ENCODE data around the gene ARV1.
"Not testable (repeated sequence)": the region's sequence is repeated elsewhere in the genome, so short reads cannot be mapped to it uniquely, and the experiment has no call there.

Gene ARV1

GRCh38 chr1:231020139-231020601 is 41.3 kb downstream of the ARV1 start:
- DNase-seq: peak in 1 of 5 donors; percentile 22

- DNase-seq: no peak
Measured at GRCh38 chr1:231020816-231021215, 41.9 kb downstream of the ARV1 start.

GRCh38 chr1:231021540-231022031 is 42.7 kb downstream of the ARV1 start:
- DNase-seq: no peak

DNA sequence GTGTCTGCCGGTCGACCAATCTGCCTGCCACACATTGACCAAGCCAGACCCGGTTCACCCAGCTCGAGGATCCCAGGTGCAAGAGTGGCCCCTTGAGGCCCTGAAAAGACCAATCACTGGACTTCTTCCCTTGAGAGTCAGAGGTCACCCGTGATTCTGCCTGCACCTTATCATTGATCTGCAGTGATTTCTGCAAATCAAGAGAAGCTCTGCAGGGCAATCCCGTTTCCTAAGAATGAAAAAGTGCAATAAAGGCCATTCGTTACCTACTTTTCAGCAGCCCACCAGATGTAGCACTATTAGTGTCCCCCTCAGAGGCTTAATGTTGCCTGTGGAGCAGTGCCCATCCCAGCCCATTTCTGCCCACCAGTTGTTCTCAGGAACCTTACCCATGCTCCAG is 43.6 kb downstream of the ARV1 start:
- not testable (repeated sequence) for DNase-seq

DNA sequence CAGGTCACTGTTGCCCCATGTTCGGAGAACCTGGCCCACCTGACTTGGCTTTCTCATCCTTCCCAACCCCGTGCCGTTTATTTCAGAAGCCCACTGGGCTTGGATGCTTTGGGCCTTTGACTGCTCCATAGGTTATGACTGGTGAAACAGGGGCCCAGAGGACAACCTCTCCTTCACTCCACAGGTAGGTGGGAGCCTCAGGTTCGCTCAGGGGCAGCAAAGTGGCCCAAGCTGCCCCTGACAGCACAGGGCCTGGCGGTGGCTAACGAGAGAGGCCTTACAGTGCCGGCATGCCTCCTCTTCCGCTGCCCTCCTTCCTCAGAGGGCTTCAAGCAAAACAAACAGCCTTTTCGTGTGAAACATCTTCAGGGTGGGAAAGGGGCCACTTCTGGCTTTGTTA is 44.3 kb downstream of the ARV1 start:
- no peak for DNase-seq

GRCh38 chr1:231026576-231026975 is 47.7 kb downstream of the ARV1 start:
- DNase-seq: no peak

- DNase-seq: no peak
Measured at GRCh38 chr1:231027136-231027925, 48.4 kb downstream of the ARV1 start.

- DNase-seq: no peak
Measured at GRCh38 chr1:231027971-231028370, 49.1 kb downstream of the ARV1 start.

DNA sequence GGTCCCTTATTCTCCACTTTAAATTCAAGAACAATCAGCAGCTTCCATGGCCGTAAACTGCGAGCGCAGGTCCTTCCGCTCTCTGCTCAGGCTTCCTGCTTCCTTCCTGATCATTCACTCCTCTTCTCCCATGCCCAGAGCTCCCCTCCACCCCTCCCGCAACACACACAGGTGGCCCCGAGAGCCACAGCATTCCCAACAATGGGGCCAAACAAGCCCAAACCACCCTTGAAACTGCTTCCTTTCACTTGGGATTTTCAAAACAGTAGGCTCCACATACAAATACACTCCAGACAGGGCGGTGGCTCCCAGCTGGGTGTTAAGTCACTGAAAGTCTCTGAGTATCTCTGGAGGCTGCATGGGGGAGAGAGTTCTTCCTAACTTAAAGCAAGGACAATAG is 49.8 kb downstream of the ARV1 start:
- no peak for DNase-seq

DNA sequence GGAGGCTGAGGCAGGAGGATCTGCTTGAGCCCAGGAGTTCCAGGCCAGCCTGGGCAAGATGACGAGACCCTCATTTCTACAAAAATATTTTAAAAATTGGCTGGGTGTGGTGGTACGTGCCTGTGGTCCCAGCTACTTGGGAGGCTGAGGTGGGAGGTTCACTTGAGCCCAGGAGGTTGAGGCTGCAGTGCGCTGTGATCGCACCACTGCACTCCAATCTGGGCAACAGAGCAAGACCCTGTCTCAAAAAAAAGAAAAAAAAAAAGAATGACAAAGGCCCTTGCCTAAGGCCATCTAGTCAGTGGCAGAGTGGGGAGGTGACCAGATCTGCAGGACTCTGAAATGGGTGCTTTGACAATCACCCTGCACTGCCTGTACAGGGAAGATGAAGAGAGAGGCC is 50.4 kb downstream of the ARV1 start:
- DNase-seq: not testable (repeated sequence)

GRCh38 chr1:231029841-231030240 is 50.9 kb downstream of the ARV1 start:
- DNase-seq: no peak

DNA sequence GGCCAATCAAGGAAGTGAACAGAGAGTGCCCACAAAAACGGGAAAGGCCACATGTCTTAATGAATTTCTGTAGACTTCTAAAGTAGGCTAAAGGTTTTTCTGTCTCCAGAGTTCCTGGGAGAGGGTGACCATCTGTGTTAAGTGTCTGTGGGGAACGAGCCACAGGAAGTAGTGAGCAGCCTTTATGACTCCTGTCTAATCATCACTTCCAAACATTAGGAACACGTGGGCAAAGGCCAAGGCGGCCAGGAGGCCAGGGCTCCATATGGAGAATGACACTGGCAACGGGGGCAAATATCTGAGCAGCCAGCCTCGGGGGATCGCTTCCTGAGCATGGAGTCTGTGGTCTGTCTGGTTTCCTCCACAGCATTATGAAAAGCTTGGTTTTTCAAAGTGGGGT is 54.1 kb downstream of the ARV1 start:
- no peak for DNase-seq

GRCh38 chr1:231035799-231036198 is 56.9 kb downstream of the ARV1 start:
- DNase-seq: no peak

DNA sequence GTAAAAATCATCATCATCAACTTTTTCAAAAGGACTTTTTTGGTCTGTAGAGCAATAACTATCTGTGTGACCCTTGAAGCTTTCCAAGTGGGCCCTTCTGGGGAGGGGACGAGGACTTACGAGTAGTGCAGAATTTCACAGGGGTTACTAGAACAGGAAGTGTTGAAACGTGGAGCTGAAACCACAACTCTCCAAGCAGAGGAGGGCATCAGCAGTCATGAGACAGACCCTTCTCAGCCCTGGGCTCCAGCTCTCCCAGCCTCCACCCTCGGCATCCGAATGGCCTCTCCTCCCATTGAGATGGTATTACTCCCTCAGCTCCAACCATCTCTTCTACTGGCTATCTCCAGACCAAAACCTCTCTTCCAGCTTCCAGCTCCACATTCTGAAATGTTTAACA is 57.5 kb downstream of the ARV1 start:
- no peak for DNase-seq

DNA sequence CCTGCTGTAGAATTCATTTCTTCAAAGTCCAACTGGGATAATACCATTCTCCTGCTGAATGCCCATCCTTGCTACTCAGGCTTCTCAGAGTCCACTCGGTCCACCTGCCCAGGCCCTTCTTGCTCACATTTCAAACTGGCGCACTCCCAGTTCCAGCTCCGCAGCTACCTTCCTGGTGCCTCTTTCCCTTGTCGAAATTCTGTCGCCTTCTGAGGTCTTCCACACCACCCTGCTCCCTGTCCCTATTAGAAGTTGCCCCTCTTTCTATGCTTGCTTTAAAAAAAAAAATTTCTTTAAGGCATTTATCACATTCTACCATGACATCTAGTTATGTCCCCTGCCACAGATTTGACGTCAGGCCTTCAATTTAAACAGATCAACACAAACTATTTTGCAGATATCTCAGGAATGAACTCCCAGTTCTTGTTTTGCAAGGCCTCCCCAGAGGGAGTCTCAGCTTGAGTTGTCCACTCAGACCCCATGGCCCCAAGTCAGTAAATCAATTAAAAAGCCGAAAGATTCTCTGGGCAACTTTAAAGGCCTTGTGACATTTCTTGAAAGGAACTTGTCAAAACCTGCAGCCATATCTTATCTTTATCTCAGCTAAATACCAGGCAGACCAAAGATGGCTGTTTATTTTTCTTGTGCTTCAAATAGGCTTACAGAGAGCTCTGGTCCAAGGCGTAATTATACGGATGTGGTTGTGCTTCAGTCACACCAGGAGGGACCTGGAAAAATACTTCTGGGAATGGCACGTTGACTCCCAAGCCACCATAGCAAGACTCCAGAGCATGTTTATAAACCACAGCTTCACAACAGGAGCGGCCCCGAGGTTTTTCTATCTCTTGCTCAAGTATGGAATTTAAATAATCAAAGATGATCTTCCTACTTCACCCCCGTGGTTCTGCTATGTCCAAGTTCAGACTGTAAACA is 59.0 kb downstream of the ARV1 start:
- DNase-seq: no peak

- peak in 4 of 5 donors; percentile 13 to 46 (median 19) for DNase-seq
Measured at GRCh38 chr1:231039161-231040018, 60.5 kb downstream of the ARV1 start.

DNA sequence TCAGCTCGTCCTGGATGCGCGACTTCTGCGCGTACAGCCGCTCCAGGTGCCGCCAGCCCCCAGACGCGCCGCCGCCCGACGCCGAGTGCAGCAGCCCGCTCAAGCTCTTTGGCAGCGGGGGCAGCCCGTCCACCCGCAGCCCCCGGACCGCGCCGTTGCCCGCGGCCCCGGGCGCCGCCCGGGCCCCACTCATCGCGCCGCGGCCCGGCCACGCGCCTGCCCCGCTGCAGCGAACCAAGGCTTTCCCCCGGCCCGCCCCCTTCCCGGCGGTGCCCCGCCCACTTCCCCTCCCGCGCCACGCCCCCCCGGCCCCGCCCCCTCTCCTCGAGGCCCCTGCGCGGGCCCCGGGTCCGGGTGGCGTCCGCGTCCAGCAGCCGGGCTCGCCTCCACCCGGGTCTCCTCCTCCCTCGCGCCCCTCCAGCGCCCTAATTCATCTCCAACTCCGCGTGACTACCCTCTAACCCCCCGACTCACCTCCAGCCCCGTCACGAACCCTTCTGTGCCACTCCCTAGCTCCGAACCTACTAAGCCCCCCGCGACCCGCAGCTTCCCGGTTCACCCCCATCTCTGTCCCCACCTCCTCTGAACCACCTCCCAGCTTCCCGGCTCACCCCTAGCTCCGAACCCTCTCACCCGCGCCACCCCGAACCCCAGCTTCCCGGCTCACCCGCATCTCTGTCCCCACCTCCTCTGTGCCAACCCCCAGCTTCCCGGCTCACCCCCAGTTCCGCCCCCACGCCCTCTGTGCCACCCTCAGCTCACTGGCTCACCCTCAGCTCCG is 61.3 kb downstream of the ARV1 start, which contains the start of gene FAM89A:
TSS of gene FAM89A (minus strand) at position 236 of the 781 bp plus-strand sequence. CDS start at position 193, 43 bp downstream.
- DNase-seq: peak; percentile 53 to 71 (median 62)

DNA sequence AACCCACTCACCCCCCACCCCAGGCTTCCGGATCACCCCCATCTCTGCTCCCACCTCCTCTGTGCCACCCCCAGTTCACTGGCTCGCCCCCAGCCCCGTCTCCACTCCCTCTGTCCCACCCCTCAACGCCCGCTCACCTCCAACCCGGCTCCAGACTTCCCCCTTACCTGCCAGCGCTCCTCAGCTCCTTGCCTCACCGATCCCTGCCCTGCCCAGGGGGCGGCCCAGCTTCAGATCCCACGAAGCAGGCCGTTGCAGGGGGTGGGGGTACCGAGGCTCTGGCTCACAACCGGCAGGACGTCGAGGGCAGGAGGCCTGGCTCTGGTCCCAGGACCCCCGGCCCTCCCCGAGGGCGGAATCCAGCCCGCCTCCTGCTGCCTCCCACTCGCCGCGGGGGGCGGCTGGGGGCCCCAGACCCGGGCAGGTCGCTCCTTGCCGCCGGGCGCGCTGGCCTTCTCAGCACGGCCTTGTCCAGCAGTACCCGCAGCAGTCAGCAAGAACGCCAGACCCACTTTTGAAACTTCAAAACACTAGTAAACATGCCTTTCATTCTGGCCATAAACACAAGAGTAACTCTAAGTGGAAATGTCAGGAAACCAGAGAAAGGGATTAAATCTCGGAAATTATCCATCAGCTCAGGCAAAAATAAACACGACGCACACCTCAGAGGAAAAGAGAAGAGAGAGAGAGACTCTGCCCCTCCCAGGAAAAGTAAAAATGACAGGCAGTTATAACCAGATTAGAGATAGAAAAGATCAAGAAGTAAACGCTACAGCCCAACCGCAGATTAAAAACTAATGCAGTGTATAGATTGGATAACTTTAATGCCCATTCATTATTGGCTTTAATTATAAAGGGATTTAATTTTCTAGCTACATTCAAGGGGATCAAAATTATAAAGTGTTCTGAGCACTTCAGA is 62.2 kb downstream of the ARV1 start:
- DNase-seq: peak in 1 of 5 donors; percentile 27

DNA sequence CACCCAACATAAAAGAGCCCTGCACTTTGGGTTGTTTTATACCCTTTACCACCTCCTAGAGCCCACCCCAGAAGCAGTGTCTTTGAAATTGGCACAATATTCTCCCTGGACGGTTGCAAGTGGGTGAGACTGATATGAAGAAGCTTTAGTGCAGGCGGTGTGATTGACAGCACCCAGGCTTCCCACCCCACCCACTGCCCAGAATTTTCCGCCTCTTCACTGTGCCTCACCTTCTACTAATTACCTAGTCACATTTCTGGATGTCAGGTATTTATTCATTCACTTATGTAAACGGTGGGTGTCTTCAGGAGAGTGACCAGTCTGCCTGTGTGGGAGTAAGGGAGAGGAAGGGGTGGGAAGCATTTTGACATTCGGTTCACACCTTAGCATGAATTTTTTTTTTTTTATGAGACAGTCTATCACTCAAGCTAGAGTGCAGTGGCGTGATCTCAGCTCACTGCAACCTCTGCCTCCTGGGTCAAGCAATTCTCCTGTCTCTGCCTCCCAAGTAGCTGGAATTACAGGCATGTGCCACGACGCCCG is 62.9 kb downstream of the ARV1 start:
- DNase-seq: no peak

- no peak for DNase-seq
Measured at GRCh38 chr1:231044588-231044987, 65.7 kb downstream of the ARV1 start.

Measured in T-helper 1 cell (primary cell).